Activated CD4-positive, alpha-beta T cell treated with anti-CD3 and anti-CD28 coated beads, Interleukin-2, amount 50 U/mL, for 24 hours (primary cell): ENCODE results near the gene HSPA4L.

ENCODE experiments used
- DNase-seq, 2 donors: peaks; one replicate each; pipeline ENCODE4 v3.0.0-alpha.2; 2020; ENCODE audit warnings: low read depth in 1 of 2, low spot score in 1 of 2

HSPA4L gene

GRCh38 chr4:127868196-127868595 is 86.1 kb downstream of the HSPA4L start:
- DNase-seq: no peak

- no peak for DNase-seq
Observed at GRCh38 chr4:127870281-127870680, 88.2 kb downstream of the HSPA4L start.

GRCh38 chr4:127870688-127871087 is 88.6 kb downstream of the HSPA4L start:
- DNase-seq: no peak

- no peak for DNase-seq
Observed at GRCh38 chr4:127875791-127876190, 93.7 kb downstream of the HSPA4L start.

- DNase-seq: peak; percentile 86 to 92
Observed at GRCh38 chr4:127880763-127881562, 98.8 kb downstream of the HSPA4L start, which contains the start of gene PLK4. Gene PLK4 (plus strand): TSS chr4:127880893. CDS start chr4:127881135, 242 bp downstream.

- no peak for DNase-seq
Observed at GRCh38 chr4:127881563-127881864, 99.4 kb downstream of the HSPA4L start.

GRCh38 chr4:127888559-127888958 is 106.4 kb downstream of the HSPA4L start:
- no peak for DNase-seq

GRCh38 chr4:127889903-127890302 is 107.8 kb downstream of the HSPA4L start:
- no peak for DNase-seq
